LHCN-M2 (cell line): ENCODE results near the gene MRNIP. TPM values are rescaled to one million over a fixed set of nuclear protein-coding genes. Genes with fewer than 3 reads are reported as not detected.
A peak's percentile ranks its signal among the peaks of the same experiment; 100 is the strongest.
"Not testable (repeated sequence)": the region's sequence is repeated elsewhere in the genome, so short reads cannot be mapped to it uniquely, and the experiment has no call there.

Source experiments
- DNase-seq: peaks from one replicate; pipeline ENCODE4 v3.0.0-alpha.2; 2012; ENCODE audit warnings: low read depth
- total RNA-seq: library from RNA; depleted of rRNA; stranded (reverse); fragments of >200 nt; gene quantifications from 2 replicates; pipeline ENCODE4 v1.2.3, GENCODE V29; 2014

The MRNIP gene
- total RNA-seq, 1 experiment from 2014 or later, result 15.3 TPM

DNA sequence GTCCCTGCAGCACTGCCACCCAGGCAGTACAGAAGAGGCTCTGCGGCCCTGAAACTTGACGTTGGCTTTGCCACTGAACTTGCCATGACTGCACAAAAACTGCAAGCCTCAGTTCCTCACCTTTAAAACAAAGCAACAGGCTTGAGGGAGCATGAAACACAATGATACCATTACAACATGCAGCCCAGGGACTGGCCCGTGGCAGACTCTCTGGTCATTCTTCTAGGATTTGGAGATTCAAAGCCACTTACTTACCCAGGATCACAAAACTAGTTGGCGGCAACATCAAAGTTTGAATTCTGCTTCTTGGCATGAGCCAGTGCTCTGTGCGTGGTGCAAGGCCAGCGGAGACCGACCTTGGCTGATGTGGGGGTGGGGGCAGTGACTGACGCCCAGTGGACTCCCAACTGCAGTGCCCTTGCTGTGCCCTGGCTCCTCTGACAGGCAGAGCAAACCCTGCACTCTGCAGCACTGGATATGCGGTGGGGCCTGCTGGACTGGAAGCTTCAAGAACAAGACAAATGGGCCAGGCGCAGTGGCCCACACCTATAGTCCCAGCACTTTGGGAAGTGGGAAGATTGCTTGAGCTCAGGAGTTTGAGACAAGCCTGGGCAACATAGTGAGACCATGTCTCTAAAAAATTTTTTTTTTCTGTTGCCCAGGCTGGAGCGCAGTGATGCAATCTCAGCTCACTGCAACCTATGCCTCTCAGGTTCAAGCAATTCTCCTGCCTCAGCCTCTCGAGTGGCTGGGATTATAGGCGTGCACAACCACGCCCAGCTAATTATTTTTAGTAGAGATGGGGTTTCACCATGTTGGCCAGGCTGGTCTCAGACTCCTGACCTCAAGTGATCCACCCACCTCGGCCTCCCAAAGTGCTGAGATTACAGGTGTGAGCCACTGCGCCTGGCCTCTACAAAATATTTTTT is 19.0 kb downstream of the MRNIP start:
- no peak for DNase-seq

DNA sequence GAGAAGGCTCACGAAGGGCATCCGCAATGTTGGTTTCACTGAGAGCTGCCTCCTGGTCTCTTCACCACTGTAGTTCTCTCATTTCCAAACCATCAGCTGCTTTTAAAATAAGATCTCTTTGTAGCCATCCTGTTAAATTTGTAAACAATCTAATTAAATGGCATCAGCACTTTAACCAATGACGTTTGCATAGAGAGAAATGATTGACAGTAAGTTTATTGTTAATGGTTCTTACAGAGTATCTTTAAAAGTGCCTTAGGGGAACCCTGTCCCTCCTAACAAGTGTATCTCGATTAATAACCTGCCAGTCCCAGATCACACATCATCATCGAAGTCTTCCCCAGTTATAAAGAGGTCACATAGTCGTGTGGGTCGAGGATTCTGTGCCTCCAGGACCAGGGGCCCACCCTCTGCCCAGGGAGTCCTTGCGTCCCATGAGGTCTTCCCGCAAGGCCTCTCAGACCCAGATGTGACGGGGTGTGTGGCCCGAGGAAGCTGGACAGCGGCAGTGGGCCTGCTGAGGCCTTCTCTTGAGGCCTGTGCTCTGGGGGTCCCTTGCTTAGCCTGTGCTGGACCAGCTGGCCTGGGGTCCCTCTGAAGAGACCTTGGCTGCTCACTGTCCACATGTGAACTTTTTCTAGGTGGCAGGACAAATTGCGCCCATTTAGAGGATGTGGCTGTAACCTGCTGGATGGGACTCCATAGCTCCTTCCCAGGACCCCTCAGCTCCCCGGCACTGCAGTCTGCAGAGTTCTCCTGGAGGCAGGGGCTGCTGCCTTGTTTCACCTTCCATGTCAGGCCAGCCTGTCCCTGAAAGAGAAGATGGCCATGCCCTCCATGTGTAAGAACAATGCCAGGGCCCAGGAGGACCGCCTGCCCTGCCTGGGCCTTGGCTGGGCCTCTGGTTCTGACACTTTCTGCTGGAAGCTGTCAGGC is 21.3 kb downstream of the MRNIP start:
- no peak for DNase-seq

GRCh38 chr5:179836225-179837019 is 22.2 kb downstream of the MRNIP start:
- DNase-seq, result peak; percentile 29

GRCh38 chr5:179834871-179835270 is 23.7 kb downstream of the MRNIP start:
- not testable (repeated sequence) for DNase-seq

- DNase-seq, result no peak
Observed at GRCh38 chr5:179834120-179834519, 24.5 kb downstream of the MRNIP start.

- DNase-seq, result no peak
Observed at GRCh38 chr5:179833709-179834070, 24.9 kb downstream of the MRNIP start.

DNA sequence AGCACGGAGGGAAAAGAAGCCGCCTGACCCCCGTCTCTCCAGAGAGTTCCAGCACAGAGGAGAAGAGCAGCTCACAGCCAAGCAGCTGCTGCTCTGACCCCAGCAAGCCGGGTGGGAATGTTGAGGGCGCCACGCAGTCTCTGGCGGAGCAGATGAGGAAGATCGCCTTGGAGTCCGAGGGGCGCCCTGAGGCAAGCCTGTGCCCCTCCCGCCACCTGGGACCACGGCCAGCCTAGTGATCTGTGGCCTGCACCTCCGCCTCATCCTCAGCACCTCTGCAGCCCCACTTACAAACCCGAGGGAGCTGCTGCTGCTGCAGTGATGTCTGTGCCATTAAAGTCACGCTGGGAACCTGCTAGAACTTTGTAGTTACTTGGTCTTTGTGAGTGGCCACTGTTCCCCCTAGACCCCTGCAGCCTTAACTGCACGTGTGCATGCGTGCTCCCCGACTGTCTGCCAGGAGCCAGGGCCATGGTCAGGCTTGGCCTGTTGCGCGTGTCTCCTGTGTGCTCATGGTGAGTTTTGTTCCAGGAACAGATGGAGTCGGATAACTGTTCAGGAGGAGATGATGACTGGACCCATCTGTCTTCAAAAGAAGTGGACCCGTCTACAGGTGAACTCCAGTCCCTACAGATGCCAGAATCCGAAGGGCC is 25.4 kb downstream of the MRNIP start:
- no peak for DNase-seq

DNA sequence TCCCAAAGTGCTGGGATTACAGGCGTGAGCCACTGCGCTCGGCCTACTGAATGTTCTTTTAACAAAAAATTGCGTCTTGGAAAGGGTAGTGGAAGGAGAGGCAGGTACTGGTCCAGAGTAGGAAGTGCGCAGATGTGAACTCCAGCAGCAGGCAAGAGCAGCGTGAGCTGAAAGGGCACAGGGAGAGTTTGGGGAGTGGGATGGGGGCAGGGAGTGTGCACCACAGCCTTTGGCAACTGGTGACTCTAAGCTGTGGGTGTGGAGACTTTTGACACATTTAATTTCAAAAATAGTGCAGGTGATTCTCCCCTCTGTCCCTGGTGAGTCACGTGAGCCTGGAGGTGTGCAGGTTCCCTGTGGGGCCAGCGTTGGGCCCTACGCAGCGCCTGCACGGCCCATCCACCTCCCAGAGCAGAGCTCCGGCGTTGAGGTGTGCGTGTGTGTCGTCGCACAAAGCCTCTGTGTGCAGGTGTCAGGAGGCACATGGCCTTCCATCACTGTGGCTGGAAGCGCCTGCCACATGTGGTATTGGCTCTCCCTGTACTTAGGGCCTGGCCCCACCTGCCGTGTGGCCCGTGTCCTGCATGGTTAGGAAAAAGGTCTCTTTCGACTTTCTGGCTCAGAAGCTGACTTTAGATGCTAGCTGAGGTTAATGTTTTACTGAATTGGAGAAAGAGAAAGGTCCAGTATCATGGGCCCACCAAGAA is 26.4 kb downstream of the MRNIP start:
- no peak for DNase-seq

DNA sequence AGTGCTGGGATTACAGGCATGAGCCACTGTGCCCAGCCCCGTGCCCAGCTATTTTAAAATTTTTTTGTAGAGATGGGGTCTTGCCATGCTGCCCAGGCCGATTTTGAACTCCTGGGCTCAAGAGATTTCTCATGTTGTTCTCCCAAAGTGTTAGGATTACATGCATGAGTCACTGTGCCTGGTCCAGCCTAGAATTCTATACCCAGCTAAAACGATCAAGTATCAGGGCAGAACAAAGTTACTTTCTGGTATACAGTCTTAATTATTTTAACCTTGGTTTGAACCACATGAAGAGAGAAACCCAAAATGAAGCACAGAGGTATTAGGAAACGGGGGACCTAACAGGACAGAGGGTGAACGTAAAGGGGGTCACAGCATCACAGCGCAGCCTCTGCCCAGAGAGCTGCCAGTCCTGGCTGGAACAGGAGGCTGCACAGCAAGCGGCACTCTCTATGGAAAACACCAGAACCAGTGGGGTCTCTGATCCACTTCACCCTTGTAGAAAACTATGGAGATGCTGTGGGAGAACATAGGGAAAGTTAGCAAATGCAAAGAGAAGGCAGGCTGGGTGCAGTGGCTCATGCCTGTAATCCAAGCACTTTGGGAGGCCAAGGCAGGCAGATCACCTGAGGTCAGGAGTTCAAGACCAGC is 27.7 kb downstream of the MRNIP start:
- no peak for DNase-seq

DNA sequence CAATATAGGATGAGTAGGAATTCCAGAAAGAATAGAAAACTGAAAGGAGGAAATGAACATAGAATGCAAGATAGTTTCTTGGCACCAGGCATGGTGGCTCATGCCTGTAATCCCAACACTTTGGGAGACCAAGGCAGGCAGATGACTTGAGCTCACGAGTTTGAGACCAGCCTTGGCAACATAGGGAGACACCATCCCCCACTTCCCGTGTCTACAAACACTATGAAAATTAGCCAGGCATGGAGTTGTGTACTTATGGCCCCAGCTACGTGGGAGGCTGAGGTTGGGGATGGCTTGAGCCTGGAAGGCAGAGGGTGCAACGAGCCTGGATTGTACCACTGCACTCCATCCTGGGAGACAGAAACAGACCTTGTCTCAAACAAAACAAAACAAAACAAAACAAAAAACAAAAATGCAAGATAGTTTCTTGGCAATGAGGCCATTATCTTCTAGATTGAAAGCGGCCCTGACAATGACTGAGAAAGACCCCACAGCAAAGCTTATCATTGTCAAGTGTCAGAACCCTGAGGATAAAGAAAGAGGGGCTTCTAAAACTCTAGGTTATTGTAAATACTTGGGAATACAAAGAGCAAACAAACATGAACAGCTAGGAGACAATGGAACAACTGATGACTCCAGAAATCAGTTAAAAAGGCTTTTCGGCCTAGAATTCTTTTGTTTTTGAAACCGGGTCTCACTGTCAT is 28.7 kb downstream of the MRNIP start:
- no peak for DNase-seq

GRCh38 chr5:179828756-179829421 is 29.7 kb downstream of the MRNIP start:
- no peak for DNase-seq

- DNase-seq, result peak; percentile 80
Observed at GRCh38 chr5:179827680-179828079, 30.9 kb downstream of the MRNIP start.

GRCh38 chr5:179825655-179826182 is 32.9 kb downstream of the MRNIP start:
- DNase-seq, result no peak

- no peak for DNase-seq
Observed at GRCh38 chr5:179824745-179825112, 33.9 kb downstream of the MRNIP start.

- no peak for DNase-seq
Observed at GRCh38 chr5:179823937-179824744, 34.5 kb downstream of the MRNIP start.

DNA sequence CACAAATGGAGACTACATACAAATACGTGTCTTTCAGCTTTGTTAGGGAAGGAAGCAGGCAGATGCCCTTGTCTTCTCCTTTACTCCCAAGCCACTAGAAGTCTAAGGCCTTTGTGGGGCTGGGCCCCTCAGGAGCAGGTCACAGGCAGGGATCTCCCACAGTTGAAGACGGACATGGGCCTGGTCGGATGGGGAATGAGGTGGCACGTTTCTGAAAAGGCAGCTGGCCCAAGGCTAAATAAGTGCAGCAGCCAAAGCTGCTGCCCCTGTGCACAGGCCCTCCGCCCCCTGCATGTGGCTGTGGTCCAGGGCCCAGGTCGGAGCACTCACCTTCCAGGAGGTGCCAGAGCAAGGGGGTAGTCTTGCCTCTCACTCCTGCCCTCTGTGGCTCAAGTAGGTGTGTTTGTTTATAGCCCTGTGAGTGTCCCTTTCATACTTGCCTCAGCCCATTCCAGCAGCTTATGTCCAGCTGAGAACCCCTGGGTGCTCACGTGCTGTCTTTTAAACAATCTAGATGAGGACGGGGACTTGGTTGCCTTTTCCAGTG is 36.1 kb downstream of the MRNIP start:
- DNase-seq, result no peak

GRCh38 chr5:179822059-179822432 is 36.6 kb downstream of the MRNIP start:
- DNase-seq, result no peak
